ENCODE data around the gene NODAL. TPM values are rescaled to one million over a fixed set of nuclear protein-coding genes. Genes with fewer than 3 reads are reported as not detected.
A peak's percentile ranks its signal among the peaks of the same experiment; 100 is the strongest.

The NODAL gene
- total RNA-seq, 1 donor from 2014 or later, result not detected

- Histone ChIP-seq H3K27ac (no peak overlapping the region), H3K27me3 (no peaks in the 10 kb centered on the region), H3K4me1 (peaks cover 25% of the 10 kb centered on the region), H3K36me3 (peaks cover 19% of the 10 kb centered on the region), H3K9me3 (no peaks in the 10 kb centered on the region), H3K4me3 (no peak overlapping the region)
- no peak for DNase-seq
- ATAC-seq, result no peak
- intact Hi-C loops (cut with DNase I), result no loop called here
- TF ChIP-seq CTCF (IDR thresholded peaks at IDR 0.05), result no peak
These were observed 29.1 kb downstream of the NODAL start for GRCh38 chr10:70412356-70412755.

- no peak for DNase-seq
- Histone ChIP-seq H3K9me3 (no peaks in the 10 kb centered on the region), H3K4me1 (peaks cover 40% of the 10 kb centered on the region), H3K27ac (no peak overlapping the region), H3K36me3 (peaks cover 19% of the 10 kb centered on the region), H3K27me3 (no peaks in the 10 kb centered on the region), H3K4me3 (no peak overlapping the region)
- ATAC-seq, result no peak
- no peak for TF ChIP-seq CTCF (IDR thresholded peaks at IDR 0.05)
- intact Hi-C loops (cut with DNase I), result no loop called here
These were observed 30.9 kb downstream of the NODAL start for GRCh38 chr10:70410608-70411007.

GRCh38 chr10:70409772-70410171, 31.7 kb downstream of the NODAL start:
- peaks cover 41% of the 10 kb centered on the region for H3K4me1 ChIP-seq

GRCh38 chr10:70405037-70405824, 36.2 kb downstream of the NODAL start:
- H3K36me3 ChIP-seq, result peaks cover 8% of the 10 kb centered on the region
- intact Hi-C loops (cut with DNase I), result no loop called here
- no peak for TF ChIP-seq CTCF (IDR thresholded peaks at IDR 0.05)
- peaks cover 36% of the 10 kb centered on the region for H3K4me1 ChIP-seq
- no peaks in the 10 kb centered on the region for H3K9me3 ChIP-seq
- peak; percentile 87 for ATAC-seq
- peak; percentile 82 for DNase-seq
- H3K4me3 ChIP-seq, result peak overlapping the region; percentile 66
- no peaks in the 10 kb centered on the region for H3K27me3 ChIP-seq
- H3K27ac ChIP-seq, result peak overlapping the region; percentile 93

More at GRCh38 chr10:70409772-70410171, 31.7 kb downstream of the NODAL start:
- TF ChIP-seq CTCF (IDR thresholded peaks at IDR 0.05), result no peak
- peaks cover 19% of the 10 kb centered on the region for H3K36me3 ChIP-seq
- no peaks in the 10 kb centered on the region for H3K9me3 ChIP-seq
- intact Hi-C loops (cut with DNase I), result no loop called here
- DNase-seq (no peak), ATAC-seq (no peak)
- H3K27ac ChIP-seq, result no peak overlapping the region
- H3K27me3 ChIP-seq, result no peaks in the 10 kb centered on the region
- H3K4me3 ChIP-seq, result no peak overlapping the region

GRCh38 chr10:70404787-70405036, 36.8 kb downstream of the NODAL start:
- peaks cover 8% of the 10 kb centered on the region for H3K36me3 ChIP-seq
- peak overlapping the region; percentile 93 for H3K27ac ChIP-seq
- DNase-seq (no peak), ATAC-seq (no peak)
- no peaks in the 10 kb centered on the region for H3K9me3 ChIP-seq
- intact Hi-C loops (cut with DNase I), result no loop called here
- TF ChIP-seq CTCF (IDR thresholded peaks at IDR 0.05), result no peak
- H3K4me3 ChIP-seq, result peak overlapping the region; percentile 66
- H3K4me1 ChIP-seq, result peaks cover 35% of the 10 kb centered on the region
- H3K27me3 ChIP-seq, result no peaks in the 10 kb centered on the region

All from upper lobe of right lung (tissue), 1 donor.